ENCODE results near the gene SARS1.
"Not testable (repeated sequence)": the region's sequence is repeated elsewhere in the genome, so short reads cannot be mapped to it uniquely, and the experiment has no call there.

Gene SARS1

DNA sequence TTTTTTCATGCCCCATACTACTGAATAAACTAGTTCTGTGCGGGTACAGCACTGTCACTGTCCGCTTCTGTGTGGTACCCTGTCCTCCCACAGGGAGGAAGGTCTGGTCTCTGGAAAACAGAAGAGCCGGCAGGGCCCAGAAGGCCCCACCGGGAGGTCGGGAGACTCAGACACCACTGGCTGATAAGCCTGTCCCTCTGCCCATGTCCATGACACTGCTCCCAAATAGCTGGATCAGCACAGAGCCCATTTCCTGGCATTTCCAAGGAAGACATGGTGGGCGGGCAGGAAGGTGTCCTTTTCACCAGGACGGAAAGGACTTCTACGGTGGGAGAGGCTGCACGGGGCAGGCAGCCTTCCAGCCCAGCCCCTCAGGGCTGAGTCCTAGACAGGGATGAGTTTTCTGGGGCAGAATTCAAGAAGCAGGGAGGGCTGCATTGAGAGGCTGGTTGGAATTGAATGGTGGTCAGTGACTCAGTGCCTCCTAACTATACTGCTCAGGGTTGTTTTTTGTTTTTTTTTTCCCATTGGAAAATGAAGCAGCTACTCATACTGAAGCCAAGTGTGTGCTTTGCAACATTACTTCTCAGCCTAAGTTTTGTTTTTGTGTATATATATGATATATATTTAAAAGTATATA, 62.1 kb downstream of the SARS1 start:
- no peak for DNase-seq (ENCODE audit: low spot score)

DNA sequence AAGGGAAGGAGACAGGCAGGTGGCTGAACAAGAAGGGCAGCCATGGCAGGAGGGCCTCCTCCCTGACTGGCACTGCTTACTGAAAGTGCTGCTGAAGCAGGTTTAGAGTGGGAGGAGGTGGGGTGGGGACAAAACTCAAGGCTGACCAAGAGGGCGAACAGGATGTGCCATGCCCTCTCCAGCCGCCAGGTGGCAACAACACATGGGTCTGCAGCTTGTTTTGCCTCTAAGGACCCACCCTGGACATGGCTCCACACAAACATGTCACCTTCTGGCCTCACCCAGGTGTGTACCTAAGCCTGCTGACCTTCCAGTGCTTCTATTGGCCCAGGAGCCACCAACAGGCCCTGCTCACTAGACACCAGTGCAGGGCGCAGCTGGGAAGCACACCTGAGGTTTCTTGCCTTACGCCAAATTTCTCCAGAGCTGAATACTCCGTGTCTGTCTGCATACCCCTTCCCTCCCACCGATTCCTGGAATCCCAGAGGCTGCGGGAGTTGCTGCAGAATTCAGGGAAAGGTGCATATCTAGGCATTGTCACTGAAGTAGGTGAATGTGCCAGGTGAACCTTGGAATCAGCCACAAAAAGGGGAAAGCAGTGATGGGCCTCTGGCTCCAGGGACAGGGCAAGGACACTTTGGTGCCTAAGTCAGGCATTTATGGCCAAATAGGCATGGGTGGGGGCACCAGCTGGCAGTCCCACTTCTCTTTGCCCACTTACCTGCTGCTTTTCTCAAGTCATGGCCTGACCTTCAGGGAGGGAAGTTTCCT, 63.9 kb downstream of the SARS1 start:
- DNase-seq (ENCODE audit: low spot score), result peak; percentile 79

DNA sequence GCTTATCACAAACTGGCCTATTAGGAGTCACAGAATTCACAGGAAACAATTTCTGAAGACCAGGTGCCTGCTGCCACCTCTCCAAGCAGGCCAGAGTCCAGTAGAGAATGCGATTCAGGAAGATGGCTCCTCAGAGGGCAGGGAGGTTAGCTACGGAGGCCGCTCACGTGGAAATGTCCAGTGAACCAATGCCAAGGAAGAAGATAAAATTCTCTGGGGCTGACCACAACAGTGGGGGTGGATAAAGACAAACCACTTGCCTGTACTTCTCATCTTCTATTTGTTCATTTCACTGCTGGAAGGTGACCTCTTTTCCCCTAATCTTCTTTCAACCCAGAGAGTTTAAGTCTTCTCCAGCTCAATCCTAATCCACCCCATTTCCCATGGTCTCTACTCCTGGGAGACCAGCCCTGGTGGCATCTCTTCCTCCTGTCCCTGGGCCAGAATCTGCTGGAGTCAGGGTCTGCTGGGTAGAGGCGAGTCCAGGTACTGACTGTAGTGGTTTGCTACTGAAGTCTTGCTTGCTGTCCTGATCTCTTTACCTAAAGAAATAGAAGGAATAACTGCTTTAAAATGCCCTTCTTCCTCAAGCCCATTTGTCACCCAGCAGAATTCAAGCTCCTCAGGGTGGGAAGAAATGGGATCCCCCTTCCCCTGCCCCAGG, 66.0 kb downstream of the SARS1 start:
- DNase-seq (ENCODE audit: low spot score), result no peak

DNA sequence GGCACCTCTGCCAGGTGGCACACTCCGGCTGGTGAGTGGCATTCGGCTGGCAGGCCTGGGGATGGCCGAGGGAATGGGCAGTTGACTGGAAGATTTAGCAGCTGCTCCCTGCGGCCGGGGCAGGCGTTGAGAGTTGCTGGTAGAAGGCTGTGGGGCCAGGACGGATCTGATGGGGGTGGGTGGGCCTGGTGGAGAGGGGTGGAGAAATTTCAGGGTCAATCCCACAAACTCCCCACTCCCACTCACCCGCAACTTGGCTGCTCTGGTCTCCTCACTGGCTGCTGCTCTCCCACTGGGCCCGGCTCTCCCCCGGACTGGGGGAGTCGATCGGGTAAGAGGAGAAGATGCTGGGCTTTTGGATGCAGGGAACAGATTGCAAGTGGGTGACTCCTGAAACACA, 67.1 kb downstream of the SARS1 start:
- DNase-seq (ENCODE audit: low spot score), result no peak

DNA sequence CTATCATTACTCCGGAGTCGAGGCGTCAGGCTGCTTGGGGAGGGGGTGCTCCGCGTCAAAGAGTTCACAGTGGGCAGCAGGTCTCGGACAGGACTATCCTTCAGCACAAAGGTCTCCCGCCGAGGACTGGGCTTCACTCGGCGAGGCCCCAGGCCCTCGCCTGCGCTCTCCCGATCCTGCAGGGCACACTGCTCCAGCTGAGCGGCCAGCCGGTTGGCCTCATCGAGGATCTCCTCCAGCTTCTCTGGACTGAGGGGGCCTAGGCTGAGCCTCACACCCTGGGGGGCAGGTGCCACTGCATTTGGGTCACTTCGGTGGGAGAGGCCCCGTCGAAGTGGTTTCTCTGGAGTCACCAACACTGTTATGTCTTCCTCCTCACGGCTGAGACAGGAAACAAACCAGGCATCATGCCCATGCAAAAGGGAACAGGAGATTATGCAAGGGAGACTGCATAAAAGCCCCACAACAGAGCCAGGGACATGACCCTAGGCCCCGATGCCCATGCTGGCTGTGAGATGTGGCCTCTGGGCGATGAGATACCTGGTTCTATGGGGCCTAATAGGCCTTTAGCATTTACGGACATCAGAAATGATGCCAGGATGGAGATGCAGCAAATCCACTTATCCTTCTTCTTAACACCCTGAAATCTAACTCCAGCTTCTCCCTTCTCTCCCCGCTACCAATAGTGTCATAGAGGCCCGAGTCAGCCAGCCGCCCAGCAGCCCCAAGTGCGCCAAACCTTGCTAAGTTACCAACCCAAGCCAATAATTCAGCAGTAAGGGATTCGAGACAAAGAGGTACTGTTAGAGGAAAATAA, 68.2 kb downstream of the SARS1 start:
- DNase-seq (ENCODE audit: low spot score), result no peak

DNA sequence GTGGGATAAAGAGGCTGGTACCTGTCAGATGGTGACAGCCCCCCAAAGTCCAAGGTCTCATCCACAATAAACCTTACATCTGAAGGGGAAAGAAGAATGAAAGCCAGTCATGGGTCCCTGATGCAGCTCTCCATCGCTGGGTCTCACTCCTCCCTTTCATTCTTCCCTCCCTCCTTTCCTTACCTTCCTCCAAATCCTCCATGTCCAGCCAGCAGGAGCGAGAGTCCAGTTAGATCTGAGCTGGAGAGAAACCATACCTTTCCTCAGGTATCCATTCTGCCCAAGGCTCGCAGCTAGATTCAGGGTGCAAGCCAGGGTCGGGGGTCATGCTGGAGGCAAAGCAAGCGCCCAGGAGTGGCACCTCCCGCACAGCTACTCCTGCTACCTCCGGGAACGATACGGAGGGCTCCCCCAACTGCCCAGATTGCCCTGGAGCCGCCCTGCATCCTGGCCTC, 68.8 kb downstream of the SARS1 start:
- DNase-seq (ENCODE audit: low spot score), result no peak

DNA sequence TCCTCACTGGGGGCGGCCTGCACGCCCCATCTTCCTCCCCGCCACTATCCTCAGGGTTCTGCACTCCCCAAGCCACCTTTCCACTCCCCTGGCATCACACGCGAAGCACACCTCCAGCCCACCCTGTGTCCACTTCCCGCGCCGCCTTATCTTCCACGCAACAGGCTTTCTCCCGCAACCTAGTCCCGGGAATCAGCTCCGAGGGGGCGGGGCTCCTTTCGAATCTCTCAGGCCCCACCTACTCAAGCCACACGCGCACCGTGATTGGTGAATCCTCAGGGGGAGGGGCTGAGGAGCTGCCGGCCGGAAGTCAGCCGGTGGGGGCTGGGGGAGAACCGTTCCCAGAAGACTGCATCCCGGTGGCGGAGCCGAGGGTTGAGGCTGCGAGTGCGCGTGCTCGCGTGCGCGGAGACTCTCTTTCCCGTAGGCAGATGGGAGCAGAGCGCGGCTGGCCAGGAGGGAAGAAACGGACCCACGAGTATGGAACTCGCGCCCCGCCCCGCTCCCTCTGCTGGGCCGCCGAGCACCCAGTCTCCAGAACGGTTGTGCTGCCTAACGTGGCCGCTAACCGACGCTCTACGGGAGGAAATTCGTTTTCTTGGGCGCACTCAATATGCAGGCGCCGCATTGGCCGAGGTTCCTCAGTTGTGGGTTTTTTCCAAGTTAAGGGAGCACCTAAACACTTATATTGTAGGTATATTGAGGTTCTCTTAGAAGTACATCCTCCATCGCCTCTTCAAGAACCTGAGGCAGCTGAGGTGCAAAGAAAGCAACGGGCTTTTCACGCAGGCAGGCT, 69.4 kb downstream of the SARS1 start, which contains the start of gene PSRC1:
PSRC1 (minus strand) TSS at position 194 of the 796 bp plus-strand sequence.
- peak; percentile 98 for DNase-seq (ENCODE audit: low spot score)

DNA sequence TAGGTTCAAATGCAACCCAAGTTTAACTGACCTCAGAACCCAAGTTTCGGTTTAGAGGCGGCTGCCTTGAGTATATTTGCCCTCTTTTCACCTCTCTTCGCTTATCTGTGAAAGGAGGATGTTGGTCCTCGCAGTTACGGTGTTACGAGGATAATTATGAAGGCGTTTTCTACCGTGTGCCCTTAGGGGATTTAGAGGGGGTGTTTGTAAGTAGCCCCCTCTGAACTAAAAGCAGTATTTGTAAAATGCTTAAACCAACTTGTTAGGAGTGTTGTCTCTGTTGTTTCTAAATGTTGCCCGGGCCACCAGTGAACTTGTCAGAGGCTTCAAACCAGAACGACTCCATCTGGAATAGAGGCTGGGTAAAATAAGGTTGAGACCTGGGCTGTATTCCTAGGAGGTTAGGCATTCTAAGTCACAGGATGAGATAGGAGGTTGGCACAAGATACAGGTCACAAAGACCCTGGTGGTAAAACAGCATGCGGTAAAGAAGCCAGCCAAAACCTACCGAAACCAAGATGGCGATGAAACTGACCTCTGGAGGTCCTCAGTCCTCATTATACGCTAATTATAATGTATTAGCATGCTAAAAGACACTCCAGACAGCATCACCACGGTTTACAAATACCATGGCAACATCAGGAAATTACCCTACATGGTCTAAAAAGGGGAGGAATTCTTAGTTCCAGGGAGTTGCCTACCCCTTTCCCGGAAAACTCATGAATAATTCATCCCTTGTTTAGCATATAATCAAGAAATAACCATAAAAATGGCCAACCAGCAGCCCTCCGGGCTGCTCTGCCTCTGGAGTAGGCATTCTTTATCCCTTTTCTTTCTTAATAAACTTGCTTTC, 70.3 kb downstream of the SARS1 start:
- no peak for DNase-seq (ENCODE audit: low spot score)

DNA sequence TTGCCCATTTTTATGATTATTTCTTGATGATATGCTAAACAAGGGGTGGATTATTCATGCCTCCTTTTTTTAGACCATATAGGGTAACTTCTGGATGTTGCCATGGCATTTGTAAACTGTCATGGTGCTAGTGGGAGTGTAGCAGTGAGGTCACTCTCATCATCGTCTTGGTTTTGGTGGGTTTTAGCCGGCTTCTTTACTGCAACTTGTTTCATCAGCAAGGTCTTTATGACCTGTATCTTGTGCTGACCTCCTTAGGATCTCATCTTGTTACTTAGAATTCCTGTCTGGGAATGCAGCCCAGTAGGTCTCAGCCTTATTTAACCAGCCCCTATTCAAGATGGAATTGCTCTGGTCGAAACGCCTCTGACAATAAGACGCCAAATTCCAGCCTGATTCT, 73.0 kb downstream of the SARS1 start:
- DNase-seq (ENCODE audit: low spot score), result not testable (repeated sequence)
